HEK293 (cell line): ENCODE measurements around the gene R3HDML.

Experiments
- CTCF ChIA-PET: fragments of 350-600 bp; formaldehyde crosslinking; extraction: SDS; loops from one replicate; lab custom pipeline; 2021; ENCODE audit warnings: antibody characterized with exemption; lab: Yijun Ruan, JAX
- POLR2A ChIA-PET: fragments of 300-600 bp; formaldehyde crosslinking; extraction: SDS; loops from one replicate; lab custom pipeline; 2020; ENCODE audit warnings: antibody characterized with exemption, inconsistent platforms; lab: Yijun Ruan, JAX
- H3K27ac ChIP-seq: fragments of 200-500 bp; sonication (Bioruptor generic); 2 replicates; pipeline ENCODE4 v1.5.1; 2014; ENCODE audit warnings: low read depth, low read length, control low read depth, inconsistent platforms; ENCODE audit errors: extremely low read depth
- H3K36me3 ChIP-seq, 2 experiments: fragments of 200-500 bp in 1 of 2; sonication (Bioruptor generic) in 1 of 2; 1 replicate in 1 of 2; 2 replicates in 1 of 2; pipeline ENCODE4 v1.5.1; 2014 to 2017; ENCODE audit warnings: inconsistent platforms in 2 of 2, low read length in 2 of 2; ENCODE audit not compliant: control insufficient read depth in 2 of 2, insufficient read depth in 1 of 2
- H3K4me1 ChIP-seq: fragments of 200-500 bp; sonication (Bioruptor generic); 2 replicates; pipeline ENCODE4 v1.5.1; 2014; ENCODE audit warnings: mild to moderate bottlenecking, low read length, inconsistent platforms; ENCODE audit not compliant: control insufficient read depth, insufficient read depth
- H3K4me3 ChIP-seq: 2 replicates; pipeline ENCODE4 v1.5.1; 2011; ENCODE audit warnings: low read depth, mild to moderate bottlenecking, control low read depth, low read length, moderate library complexity
- H3K9me3 ChIP-seq: fragments of 200-500 bp; sonication (Bioruptor generic); 2 replicates; pipeline ENCODE4 v1.5.1; 2014; ENCODE audit warnings: low read depth, low read length, inconsistent platforms; ENCODE audit not compliant: control insufficient read depth, insufficient read depth
- GLIS2 ChIP-seq: fragments of 450-650 bp; formaldehyde crosslinking; IDR thresholded peaks from 2 replicates; pipeline ENCODE4 v1.5.1; 2016; ENCODE audit warnings: missing biosample characterization, missing genetic modification characterization
- REPIN1 ChIP-seq: fragments of 450-650 bp; formaldehyde crosslinking; IDR thresholded peaks from 2 replicates; pipeline ENCODE4 v1.5.1; 2017; ENCODE audit warnings: missing biosample characterization, missing genetic modification characterization, low read depth
- ZBTB21 ChIP-seq: fragments of 450-650 bp; formaldehyde crosslinking; IDR thresholded peaks from 2 replicates; pipeline ENCODE4 v1.5.1; 2017; ENCODE audit warnings: missing biosample characterization, missing genetic modification characterization
- ZNF214 ChIP-seq: fragments of 450-650 bp; formaldehyde crosslinking; IDR thresholded peaks from 2 replicates; pipeline ENCODE4 v1.5.1; 2017; ENCODE audit warnings: missing biosample characterization, mild to moderate bottlenecking, missing genetic modification characterization, borderline replicate concordance
- ZNF239 ChIP-seq: fragments of 450-650 bp; formaldehyde crosslinking; IDR thresholded peaks from 2 replicates; pipeline ENCODE4 v1.5.1; 2016; ENCODE audit warnings: missing biosample characterization, missing genetic modification characterization
- ZNF335 ChIP-seq: fragments of 450-650 bp; formaldehyde crosslinking; conservative IDR thresholded peaks from 2 replicates; pipeline ENCODE4 v1.5.1; 2016; ENCODE audit warnings: missing biosample characterization, missing genetic modification characterization
- ZNF544 ChIP-seq: fragments of 450-650 bp; formaldehyde crosslinking; IDR thresholded peaks from 2 replicates; pipeline ENCODE4 v1.5.0; 2017; ENCODE audit warnings: missing biosample characterization, missing genetic modification characterization
- ZNF624 ChIP-seq: fragments of 450-650 bp; formaldehyde crosslinking; IDR thresholded peaks from 2 replicates; pipeline ENCODE4 v1.5.1; 2017; ENCODE audit warnings: missing biosample characterization, missing genetic modification characterization
- ZNF670 ChIP-seq: fragments of 450-650 bp; formaldehyde crosslinking; IDR thresholded peaks from 2 replicates; pipeline ENCODE4 v1.5.1; 2016; ENCODE audit warnings: missing biosample characterization, missing genetic modification characterization, low read depth
- ZNF701 ChIP-seq: fragments of 450-650 bp; formaldehyde crosslinking; IDR thresholded peaks from 2 replicates; pipeline ENCODE4 v1.5.1; 2016; ENCODE audit warnings: missing biosample characterization, missing genetic modification characterization
- ZNF768 ChIP-seq: fragments of 450-650 bp; formaldehyde crosslinking; IDR thresholded peaks from 2 replicates; pipeline ENCODE4 v1.5.1; 2018; ENCODE audit warnings: missing biosample characterization, mild to moderate bottlenecking, missing genetic modification characterization
- ZNF776 ChIP-seq: fragments of 450-650 bp; formaldehyde crosslinking; IDR thresholded peaks from 2 replicates; pipeline ENCODE4 v1.5.0; 2017; ENCODE audit warnings: missing biosample characterization, missing genetic modification characterization, borderline replicate concordance
- ZSCAN30 ChIP-seq: fragments of 450-650 bp; IDR thresholded peaks from 2 replicates; pipeline ENCODE4 v1.5.1; 2018; ENCODE audit warnings: missing biosample characterization, mild to moderate bottlenecking, missing genetic modification characterization, moderate library complexity
- TF ChIP-seq, protein P1 (sequence below): fragments of 450-650 bp; formaldehyde crosslinking; IDR thresholded peaks from 2 replicates; pipeline ENCODE4 v1.5.0; 2017; ENCODE audit warnings: missing biosample characterization, missing genetic modification characterization, borderline replicate concordance
- TF ChIP-seq, protein P2 (sequence below): fragments of 450-650 bp; formaldehyde crosslinking; IDR thresholded peaks from 2 replicates; pipeline ENCODE4; 2016; ENCODE audit warnings: missing biosample characterization, missing genetic modification characterization
- TF ChIP-seq, protein P3 (sequence below): fragments of 450-650 bp; formaldehyde crosslinking; IDR thresholded peaks from 2 replicates; pipeline ENCODE4 v1.5.1; 2016; ENCODE audit warnings: missing biosample characterization, missing genetic modification characterization
- TF ChIP-seq, protein P4 (sequence below): fragments of 450-650 bp; IDR thresholded peaks from 2 replicates; pipeline ENCODE4 v1.5.1; 2018; ENCODE audit warnings: missing biosample characterization, missing genetic modification characterization

R3HDML gene

DNA sequence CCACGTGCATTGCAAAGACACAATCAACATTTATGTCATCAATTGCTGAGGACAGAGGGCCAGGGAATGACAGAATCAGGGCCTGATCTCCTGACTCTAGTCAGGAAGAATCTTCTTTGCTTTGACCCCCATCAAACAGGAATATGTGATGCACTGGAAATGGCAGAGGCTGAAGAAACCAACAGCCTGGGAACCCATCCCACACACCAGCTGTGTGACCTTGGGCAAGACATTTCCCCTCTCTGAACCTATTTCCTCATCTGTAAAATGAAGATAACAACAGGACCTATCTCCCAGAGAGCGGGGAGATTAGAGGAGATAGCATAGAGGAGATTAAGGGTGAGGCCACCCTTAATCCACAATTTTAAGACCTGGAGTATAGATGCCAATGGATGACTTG lies 20.2 kb downstream of the R3HDML start:
- H3K9me3 ChIP-seq: no peaks in the 10 kb centered on the region
- no peaks in the 10 kb centered on the region for H3K4me1 ChIP-seq
- H3K36me3 ChIP-seq: no peaks in the 10 kb centered on the region
- TF ChIP-seq ZNF335 (tag by site-specific recombination): no peak
- no peak for TF ChIP-seq ZNF776 (tag by site-specific recombination)
- no peak for TF ChIP-seq ZNF239 (tag by site-specific recombination)
- TF ChIP-seq ZNF624 (tag by site-specific recombination): no peak
- TF ChIP-seq, protein P1, sequence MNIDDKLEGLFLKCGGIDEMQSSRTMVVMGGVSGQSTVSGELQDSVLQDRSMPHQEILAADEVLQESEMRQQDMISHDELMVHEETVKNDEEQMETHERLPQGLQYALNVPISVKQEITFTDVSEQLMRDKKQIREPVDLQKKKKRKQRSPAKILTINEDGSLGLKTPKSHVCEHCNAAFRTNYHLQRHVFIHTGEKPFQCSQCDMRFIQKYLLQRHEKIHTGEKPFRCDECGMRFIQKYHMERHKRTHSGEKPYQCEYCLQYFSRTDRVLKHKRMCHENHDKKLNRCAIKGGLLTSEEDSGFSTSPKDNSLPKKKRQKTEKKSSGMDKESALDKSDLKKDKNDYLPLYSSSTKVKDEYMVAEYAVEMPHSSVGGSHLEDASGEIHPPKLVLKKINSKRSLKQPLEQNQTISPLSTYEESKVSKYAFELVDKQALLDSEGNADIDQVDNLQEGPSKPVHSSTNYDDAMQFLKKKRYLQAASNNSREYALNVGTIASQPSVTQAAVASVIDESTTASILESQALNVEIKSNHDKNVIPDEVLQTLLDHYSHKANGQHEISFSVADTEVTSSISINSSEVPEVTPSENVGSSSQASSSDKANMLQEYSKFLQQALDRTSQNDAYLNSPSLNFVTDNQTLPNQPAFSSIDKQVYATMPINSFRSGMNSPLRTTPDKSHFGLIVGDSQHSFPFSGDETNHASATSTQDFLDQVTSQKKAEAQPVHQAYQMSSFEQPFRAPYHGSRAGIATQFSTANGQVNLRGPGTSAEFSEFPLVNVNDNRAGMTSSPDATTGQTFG (tag by site-specific recombination): no peak
- no peak for TF ChIP-seq ZNF768 (tag by site-specific recombination)
- no peak for TF ChIP-seq GLIS2 (tag by site-specific recombination)
- no peak for TF ChIP-seq ZNF544 (tag by site-specific recombination)
- no peak for TF ChIP-seq ZNF214
- TF ChIP-seq, all 188 proteins: peak for 0
- H3K4me3 ChIP-seq: no peak overlapping the region
- CTCF ChIA-PET: no interaction called here
- H3K27ac ChIP-seq: no peak overlapping the region
- POLR2A ChIA-PET: no interaction called here

DNA sequence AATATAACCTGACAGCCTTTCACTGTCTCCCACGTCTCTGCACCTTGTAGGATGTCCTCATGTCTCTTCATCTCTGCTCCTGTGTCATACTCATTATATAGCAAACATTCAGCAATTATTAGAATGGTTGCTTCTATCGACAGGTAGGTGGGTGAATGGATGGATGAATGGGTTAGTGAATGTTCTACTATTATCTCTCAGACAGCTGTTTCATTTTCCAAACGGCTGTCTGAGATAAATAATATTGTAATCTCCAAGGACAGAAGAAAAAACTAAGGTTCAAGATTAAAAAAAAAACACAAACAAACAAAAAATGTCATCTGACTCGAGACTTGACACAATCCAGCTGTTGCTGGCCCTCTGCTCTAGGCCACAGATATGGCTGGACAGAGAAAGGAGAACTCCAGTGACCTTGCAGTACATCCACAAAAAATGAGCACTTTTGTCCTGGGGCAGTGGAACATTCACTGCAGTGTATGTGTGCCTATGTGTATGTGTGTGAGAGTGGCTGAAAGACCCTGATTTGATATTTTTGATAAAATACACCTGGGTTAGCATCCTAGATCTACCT lies 20.8 kb downstream of the R3HDML start:
- Histone ChIP-seq H3K4me1 (no peaks in the 10 kb centered on the region), H3K27ac (no peak overlapping the region), H3K9me3 (no peaks in the 10 kb centered on the region), H3K4me3 (no peak overlapping the region)
- ChIA-PET POLR2A (interaction anchor here (0.6 kb wide), 1 partner anchor 50 kb away, joined by 4 read pairs; no protein-coding TSS in a partner anchor), CTCF (interaction anchor here (0.6 kb wide), 1 partner anchor 119 kb away, joined by 5 read pairs; no protein-coding TSS in a partner anchor)
- TF ChIP-seq ZNF701 (tag by site-specific recombination) (no peak), ZSCAN30 (tag by site-specific recombination) (no peak), ZBTB21 (no peak)
- TF ChIP-seq, protein P2, sequence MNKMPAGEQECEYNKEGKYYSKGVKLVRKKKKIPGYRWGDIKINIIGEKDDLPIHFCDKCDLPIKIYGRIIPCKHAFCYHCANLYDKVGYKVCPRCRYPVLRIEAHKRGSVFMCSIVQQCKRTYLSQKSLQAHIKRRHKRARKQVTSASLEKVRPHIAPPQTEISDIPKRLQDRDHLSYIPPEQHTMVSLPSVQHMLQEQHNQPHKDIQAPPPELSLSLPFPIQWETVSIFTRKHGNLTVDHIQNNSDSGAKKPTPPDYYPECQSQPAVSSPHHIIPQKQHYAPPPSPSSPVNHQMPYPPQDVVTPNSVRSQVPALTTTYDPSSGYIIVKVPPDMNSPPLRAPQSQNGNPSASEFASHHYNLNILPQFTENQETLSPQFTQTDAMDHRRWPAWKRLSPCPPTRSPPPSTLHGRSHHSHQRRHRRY (tag by site-specific recombination): no peak
- TF ChIP-seq, protein P3, sequence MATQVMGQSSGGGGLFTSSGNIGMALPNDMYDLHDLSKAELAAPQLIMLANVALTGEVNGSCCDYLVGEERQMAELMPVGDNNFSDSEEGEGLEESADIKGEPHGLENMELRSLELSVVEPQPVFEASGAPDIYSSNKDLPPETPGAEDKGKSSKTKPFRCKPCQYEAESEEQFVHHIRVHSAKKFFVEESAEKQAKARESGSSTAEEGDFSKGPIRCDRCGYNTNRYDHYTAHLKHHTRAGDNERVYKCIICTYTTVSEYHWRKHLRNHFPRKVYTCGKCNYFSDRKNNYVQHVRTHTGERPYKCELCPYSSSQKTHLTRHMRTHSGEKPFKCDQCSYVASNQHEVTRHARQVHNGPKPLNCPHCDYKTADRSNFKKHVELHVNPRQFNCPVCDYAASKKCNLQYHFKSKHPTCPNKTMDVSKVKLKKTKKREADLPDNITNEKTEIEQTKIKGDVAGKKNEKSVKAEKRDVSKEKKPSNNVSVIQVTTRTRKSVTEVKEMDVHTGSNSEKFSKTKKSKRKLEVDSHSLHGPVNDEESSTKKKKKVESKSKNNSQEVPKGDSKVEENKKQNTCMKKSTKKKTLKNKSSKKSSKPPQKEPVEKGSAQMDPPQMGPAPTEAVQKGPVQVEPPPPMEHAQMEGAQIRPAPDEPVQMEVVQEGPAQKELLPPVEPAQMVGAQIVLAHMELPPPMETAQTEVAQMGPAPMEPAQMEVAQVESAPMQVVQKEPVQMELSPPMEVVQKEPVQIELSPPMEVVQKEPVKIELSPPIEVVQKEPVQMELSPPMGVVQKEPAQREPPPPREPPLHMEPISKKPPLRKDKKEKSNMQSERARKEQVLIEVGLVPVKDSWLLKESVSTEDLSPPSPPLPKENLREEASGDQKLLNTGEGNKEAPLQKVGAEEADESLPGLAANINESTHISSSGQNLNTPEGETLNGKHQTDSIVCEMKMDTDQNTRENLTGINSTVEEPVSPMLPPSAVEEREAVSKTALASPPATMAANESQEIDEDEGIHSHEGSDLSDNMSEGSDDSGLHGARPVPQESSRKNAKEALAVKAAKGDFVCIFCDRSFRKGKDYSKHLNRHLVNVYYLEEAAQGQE (tag by site-specific recombination): no peak
- TF ChIP-seq, all 188 proteins: peak for 0
- H3K36me3 ChIP-seq: no peaks in the 10 kb centered on the region

DNA sequence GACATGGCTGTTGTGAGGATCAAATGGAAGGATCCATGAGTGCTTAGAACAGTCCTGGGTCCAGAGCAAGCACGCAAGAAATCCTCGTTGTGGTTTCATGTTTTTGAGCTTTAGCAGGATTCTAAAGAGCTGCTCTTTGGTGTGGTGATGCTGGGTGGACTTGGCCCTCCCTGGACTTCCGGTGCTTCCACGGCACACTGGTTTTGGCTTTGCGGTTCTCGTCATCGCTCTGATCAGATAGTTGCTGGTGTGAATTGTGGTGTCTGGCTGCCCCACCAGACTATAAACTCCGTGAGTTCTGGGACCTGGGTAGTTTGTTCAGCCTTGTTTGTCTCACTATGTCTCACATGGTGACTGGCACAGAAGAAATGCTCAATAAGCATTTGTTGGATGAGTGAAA lies 21.9 kb downstream of the R3HDML start:
- H3K36me3 ChIP-seq: no peaks in the 10 kb centered on the region
- CTCF ChIA-PET: interaction anchor here (0.8 kb wide), 1 partner anchor 142 kb away, joined by 3 read pairs; no protein-coding TSS in a partner anchor
- H3K9me3 ChIP-seq: no peaks in the 10 kb centered on the region
- POLR2A ChIA-PET: no interaction called here
- H3K4me3 ChIP-seq: no peak overlapping the region
- no peaks in the 10 kb centered on the region for H3K4me1 ChIP-seq
- no peak overlapping the region for H3K27ac ChIP-seq
- TF ChIP-seq ZNF670 (no peak), REPIN1 (tag by site-specific recombination) (no peak)
- TF ChIP-seq, protein P4, sequence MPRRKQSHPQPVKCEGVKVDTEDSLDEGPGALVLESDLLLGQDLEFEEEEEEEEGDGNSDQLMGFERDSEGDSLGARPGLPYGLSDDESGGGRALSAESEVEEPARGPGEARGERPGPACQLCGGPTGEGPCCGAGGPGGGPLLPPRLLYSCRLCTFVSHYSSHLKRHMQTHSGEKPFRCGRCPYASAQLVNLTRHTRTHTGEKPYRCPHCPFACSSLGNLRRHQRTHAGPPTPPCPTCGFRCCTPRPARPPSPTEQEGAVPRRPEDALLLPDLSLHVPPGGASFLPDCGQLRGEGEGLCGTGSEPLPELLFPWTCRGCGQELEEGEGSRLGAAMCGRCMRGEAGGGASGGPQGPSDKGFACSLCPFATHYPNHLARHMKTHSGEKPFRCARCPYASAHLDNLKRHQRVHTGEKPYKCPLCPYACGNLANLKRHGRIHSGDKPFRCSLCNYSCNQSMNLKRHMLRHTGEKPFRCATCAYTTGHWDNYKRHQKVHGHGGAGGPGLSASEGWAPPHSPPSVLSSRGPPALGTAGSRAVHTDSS (tag by site-specific recombination): no peak
